SK-N-SH treated with all-trans-retinoic acid at 6 μM for 48 hours (cell line): Measurements from ENCODE around the gene CBFA2T2.

Experiments used
- ESRRG ChIP-seq: fragments of 250-450 bp; sonication (Bioruptor Pico); IDR thresholded peaks from 2 replicates; pipeline ENCODE4 v1.6.1; 2021; ENCODE audit warnings: mild to moderate bottlenecking
- PATZ1 ChIP-seq: fragments of 250-450 bp; sonication (Bioruptor Pico); IDR thresholded peaks from 2 replicates; pipeline ENCODE4 v1.8.0; 2020; ENCODE audit warnings: mild to moderate bottlenecking, moderate library complexity, borderline replicate concordance
- PPARA ChIP-seq: fragments of 250-450 bp; sonication (Bioruptor Pico); IDR thresholded peaks from 2 replicates; pipeline ENCODE4 v1.5.0; 2020; ENCODE audit warnings: mild to moderate bottlenecking, borderline replicate concordance
- ZC3H10 ChIP-seq: fragments of 250-450 bp; sonication (Bioruptor Pico); IDR thresholded peaks from 2 replicates; pipeline ENCODE4 v1.5.1; 2021; ENCODE audit warnings: mild to moderate bottlenecking, moderate library complexity
- ZNF70 ChIP-seq: fragments of 450-650 bp; formaldehyde crosslinking; IDR thresholded peaks from 2 replicates; pipeline ENCODE4 v1.5.0; 2020; ENCODE audit warnings: mild to moderate bottlenecking, moderate library complexity

DNA sequence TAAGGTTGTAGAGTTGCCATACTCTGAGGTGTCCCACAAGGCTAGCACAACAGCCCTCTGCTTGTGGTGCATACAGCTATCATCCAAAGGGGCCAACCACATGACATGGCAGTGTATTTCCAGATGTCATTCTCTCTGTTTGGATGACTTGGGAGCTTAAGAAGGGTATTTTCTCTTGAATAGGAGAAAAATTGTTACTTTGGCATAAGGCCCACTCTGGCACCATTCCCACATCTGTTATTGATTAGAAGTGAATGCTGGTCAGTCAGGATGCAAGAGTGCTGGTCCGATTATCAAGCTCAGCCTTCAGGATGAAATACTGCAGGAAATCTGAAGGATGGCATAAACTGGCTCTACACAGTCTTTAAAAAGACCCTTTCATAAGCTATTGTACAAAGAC, 88.6 kb downstream of the CBFA2T2 start:
- TF ChIP-seq PPARA (CRISPR knock-in tag) (no peak), ESRRG (CRISPR knock-in tag) (no peak), PATZ1 (no peak), ZNF70 (CRISPR knock-in tag) (peak; percentile 61; the same call in 1 of the 2 replicates), ZC3H10 (CRISPR knock-in tag) (no peak)
